Measurements from ENCODE around the gene RPS23. TPM values are rescaled to one million over a fixed set of nuclear protein-coding genes. Genes with fewer than 3 reads are reported as not detected.

RPS23 gene
- total RNA-seq, 1 experiment from 2014 or later = 1,388 TPM

- CTCF ChIA-PET = interaction anchor here (0.6 kb wide), 1 partner anchor 86 kb away, joined by 4 read pairs; no protein-coding TSS in a partner anchor
- H3K4me3 ChIP-seq (ENCODE audit: low read depth in 2 of 2, low read length in 2 of 2) = no peak overlapping the region
Measured at GRCh38 chr5:82257729-82258128, 20.4 kb downstream of the RPS23 start.

GRCh38 chr5:82257247-82257646, 20.9 kb downstream of the RPS23 start:
- Histone ChIP-seq H3K36me3 (ENCODE audit: control insufficient read depth, insufficient read depth, low read length) (no peaks in the 10 kb centered on the region), H3K27me3 (ENCODE audit: control insufficient read depth, insufficient read depth, low read length) (no peaks in the 10 kb centered on the region), H3K27ac (ENCODE audit: low read length) (no peak overlapping the region), H3K4me3 (ENCODE audit: low read depth in 2 of 2, low read length in 2 of 2) (no peak overlapping the region), H3K9me3 (ENCODE audit: control insufficient read depth, insufficient read depth, low read depth, low read length) (no peaks in the 10 kb centered on the region), H3K4me1 (ENCODE audit: control insufficient read depth, insufficient read depth, low read length) (no peaks in the 10 kb centered on the region)
- TF ChIP-seq POLR2AphosphoS5 (IDR thresholded peaks at IDR 0.05; ENCODE audit: low read depth, low read length) (no peak), CTCF (IDR thresholded peaks at IDR 0.05) (no peak), SIN3A (IDR thresholded peaks at IDR 0.05; ENCODE audit: borderline replicate concordance, insufficient read depth, low read depth, low read length) (no peak), REST (IDR thresholded peaks at IDR 0.05; ENCODE audit: insufficient read depth in 1 of 2, low read depth in 2 of 2, low read length in 1 of 2) (no peak)
- in situ Hi-C loops (cut with HindIII; ENCODE audit: low pct_unique_long_range_greater_than_20kb, low sequenced_read_pairs) = no loop called here
- ChIA-PET POLR2A (no interaction called here), CTCF (no interaction called here)
- no TSS peak for BruUV-seq (replicated peaks)
- DNase-seq (ENCODE audit: low read depth, low spot score) = no peak
- intact Hi-C loops (cut with micrococcal nuclease; ENCODE audit: unreplicated experiment) = no loop called here
- ATAC-seq = no peak

More at GRCh38 chr5:82257729-82258128, 20.4 kb downstream of the RPS23 start:
- H3K36me3 ChIP-seq (ENCODE audit: control insufficient read depth, insufficient read depth, low read length) = no peaks in the 10 kb centered on the region
- no peaks in the 10 kb centered on the region for H3K9me3 ChIP-seq (ENCODE audit: control insufficient read depth, insufficient read depth, low read depth, low read length)
- no peaks in the 10 kb centered on the region for H3K4me1 ChIP-seq (ENCODE audit: control insufficient read depth, insufficient read depth, low read length)
- DNase-seq (ENCODE audit: low read depth, low spot score) (no peak), ATAC-seq (no peak)
- POLR2A ChIA-PET = no interaction called here
- intact Hi-C loops (cut with micrococcal nuclease; ENCODE audit: unreplicated experiment) (no loop called here), in situ Hi-C loops (cut with HindIII; ENCODE audit: low pct_unique_long_range_greater_than_20kb, low sequenced_read_pairs) (no loop called here)
- no TSS peak for BruUV-seq (replicated peaks)
- H3K27ac ChIP-seq (ENCODE audit: low read length) = no peak overlapping the region
- TF ChIP-seq SIN3A (IDR thresholded peaks at IDR 0.05; ENCODE audit: borderline replicate concordance, insufficient read depth, low read depth, low read length) (no peak), POLR2AphosphoS5 (IDR thresholded peaks at IDR 0.05; ENCODE audit: low read depth, low read length) (no peak), CTCF (IDR thresholded peaks at IDR 0.05) (no peak), REST (IDR thresholded peaks at IDR 0.05; ENCODE audit: insufficient read depth in 1 of 2, low read depth in 2 of 2, low read length in 1 of 2) (no peak), TCF7L2 (IDR thresholded peaks at IDR 0.05; ENCODE audit: low read depth, low read length) (no peak)
- no peaks in the 10 kb centered on the region for H3K27me3 ChIP-seq (ENCODE audit: control insufficient read depth, insufficient read depth, low read length)

Data from Panc1 (cell line).